GM23338 (cell line): ENCODE results near the gene PROKR1. TPM values are rescaled to one million over a fixed set of nuclear protein-coding genes. Genes with fewer than 3 reads are reported as not detected.

Experiments used
- ATAC-seq: fragments of 200-7000 bp; cut with Tn5 transposase; 3 replicates; pipeline ENCODE4 v1.9.1; 2020
- DNase-seq: peaks from one replicate; pipeline ENCODE4 v3.0.0-alpha.2; 2015; ENCODE audit warnings: low spot score
- H2AFZ ChIP-seq: fragments of 200-600 bp; sonication (generic); 2 replicates; pipeline ENCODE4 v1.8.0; 2016; ENCODE audit warnings: antibody characterized with exemption, mild to moderate bottlenecking, moderate library complexity
- H3F3A ChIP-seq: fragments of 200-600 bp; sonication (generic); replicated peaks from 2 replicates; pipeline ENCODE4 v1.8.0; 2017; ENCODE audit warnings: antibody characterized with exemption, mixed run types, low read depth
- H3K27ac ChIP-seq: fragments of 200-600 bp; sonication (generic); 2 replicates; pipeline ENCODE4 v1.6.1; 2016; ENCODE audit warnings: low read depth
- H3K27me3 ChIP-seq: fragments of 200-600 bp; sonication (generic); 2 replicates; pipeline ENCODE4 v1.8.0; 2016; ENCODE audit warnings: mild to moderate bottlenecking, mixed run types, moderate library complexity; ENCODE audit not compliant: insufficient read depth
- H3K36me3 ChIP-seq: fragments of 200-600 bp; sonication (generic); 2 replicates; pipeline ENCODE4 v1.8.0; 2016; ENCODE audit warnings: mild to moderate bottlenecking; ENCODE audit not compliant: insufficient read depth
- H3K4me1 ChIP-seq: fragments of 200-600 bp; sonication (generic); 2 replicates; pipeline ENCODE4 v1.8.0; 2016; ENCODE audit warnings: mild to moderate bottlenecking, moderate library complexity; ENCODE audit not compliant: insufficient read depth
- H3K4me2 ChIP-seq: fragments of 200-600 bp; sonication (generic); 2 replicates; pipeline ENCODE4 v1.7.1; 2017; ENCODE audit warnings: mixed run types
- H3K4me3 ChIP-seq: fragments of 200-600 bp; sonication (generic); 2 replicates; pipeline ENCODE4 v1.6.1; 2016; ENCODE audit warnings: mixed run types
- H3K79me2 ChIP-seq: fragments of 200-600 bp; sonication (generic); replicated peaks from 2 replicates; pipeline ENCODE4 v1.8.0; 2017; ENCODE audit warnings: mild to moderate bottlenecking; ENCODE audit not compliant: insufficient read depth
- H3K9me2 ChIP-seq: fragments of 200-600 bp; sonication (generic); 2 replicates; pipeline ENCODE4 v1.8.0; 2017; ENCODE audit not compliant: insufficient read depth
- H4K20me1 ChIP-seq: fragments of 200-600 bp; sonication (generic); replicated peaks from 2 replicates; pipeline ENCODE4 v1.8.0; 2017; ENCODE audit warnings: mild to moderate bottlenecking; ENCODE audit not compliant: insufficient read depth
- H3K27ac Mint-ChIP-seq: 2 replicates; pipeline ENCODE4 v1.8.0; 2020; ENCODE audit warnings: inconsistent platforms, mild to moderate bottlenecking, moderate library complexity, mixed read lengths
- H3K27me3 Mint-ChIP-seq: 3 replicates; pipeline ENCODE4 v1.8.0; 2022; ENCODE audit warnings: low read depth, mild to moderate bottlenecking, moderate library complexity, mixed read lengths, inconsistent platforms; ENCODE audit not compliant: insufficient read depth, poor library complexity
- H3K36me3 Mint-ChIP-seq: 3 replicates; pipeline ENCODE4 v1.8.0; 2021; ENCODE audit warnings: low read depth, mild to moderate bottlenecking, inconsistent platforms, moderate library complexity, mixed read lengths
- H3K4me1 Mint-ChIP-seq: 3 replicates; pipeline ENCODE4 v1.8.0; 2020; ENCODE audit warnings: mild to moderate bottlenecking, inconsistent platforms, mixed read lengths
- H3K4me3 Mint-ChIP-seq: 3 replicates; pipeline ENCODE4 v1.8.0; 2021; ENCODE audit warnings: moderate library complexity, mild to moderate bottlenecking, inconsistent platforms, mixed read lengths
- H3K9me3 Mint-ChIP-seq: 3 replicates; pipeline ENCODE4 v1.8.0; 2020; ENCODE audit warnings: moderate library complexity, mild to moderate bottlenecking, inconsistent platforms, mixed read lengths
- CTCF ChIP-seq, 2 experiments: fragments of 200-600 bp in 1 of 2; sonication (generic) in 1 of 2; conservative IDR thresholded peaks; 2 replicates each; pipeline versions ENCODE4 v1.5.1 to v1.6.1; 2016 to 2017; ENCODE audit warnings: antibody characterized with exemption in 2 of 2, low read depth in 2 of 2, mild to moderate bottlenecking in 2 of 2, moderate library complexity in 1 of 2
- ETS1 ChIP-seq: IDR thresholded peaks from 2 replicates; pipeline ENCODE4 v1.6.1; 2016; ENCODE audit warnings: antibody characterized with exemption
- NANOG ChIP-seq: IDR thresholded peaks from 2 replicates; pipeline ENCODE4 v1.6.1; 2016; ENCODE audit warnings: antibody characterized with exemption, borderline replicate concordance
- ZNF462 ChIP-seq: fragments of 250-450 bp; sonication (Bioruptor Pico); IDR thresholded peaks from 2 replicates; pipeline ENCODE4 v1.5.0; 2020; ENCODE audit warnings: mild to moderate bottlenecking, moderate library complexity
- polyA plus RNA-seq: library from polyadenylated mRNA; unstranded; fragments of >200 nt; fragmentation: Nextera tagmentation; extraction: Ambion mirVana; gene quantifications from 2 replicates; pipeline ENCODE4 v1.2.1, GENCODE V29; 2016
- total RNA-seq: library from RNA; depleted of rRNA; stranded (reverse); fragments of >200 nt; shearing (Covaris generic); gene quantifications from 2 replicates; pipeline ENCODE4 v1.2.3, GENCODE V29; 2014

The PROKR1 gene
- total and polyA plus RNA-seq, 2 experiments from 2014 or later = 0.61 to 5.3 TPM

- TF ChIP-seq CTCF (conservative IDR thresholded peaks at IDR 0.05; ENCODE audit: low read depth in 2 of 2) (no peak), ETS1 (no peak), ZNF462 (CRISPR knock-in tag) (no peak), NANOG (no peak)
- DNase-seq (no peak), ATAC-seq (peak; percentile 55)
- no peaks in the 10 kb centered on the region; the same call in 1 of the 2 replicates for H3K79me2 ChIP-seq
- H3K27me3 ChIP-seq = no peaks in the 10 kb centered on the region
- H3K9me2 ChIP-seq = peaks cover 7% of the 10 kb centered on the region; the same call in 1 of the 2 replicates
- H3K9me3 Mint-ChIP-seq = no peaks in the 10 kb centered on the region
- no peaks in the 10 kb centered on the region for H3F3A ChIP-seq
- peaks cover 12% of the 10 kb centered on the region for H3K4me1 Mint-ChIP-seq
- H3K27ac ChIP-seq = no peak overlapping the region
- H3K4me1 ChIP-seq = no peaks in the 10 kb centered on the region
- peaks cover 15% of the 10 kb centered on the region; the same call in 2 of the 3 replicates for H3K36me3 Mint-ChIP-seq
- H3K4me3 ChIP-seq = no peak overlapping the region
- H4K20me1 ChIP-seq = no peaks in the 10 kb centered on the region
- no peak overlapping the region for H3K4me2 ChIP-seq
- no peak overlapping the region for H3K4me3 Mint-ChIP-seq
- H3K27ac Mint-ChIP-seq = no peak overlapping the region; the same call in 1 of the 2 replicates
- no peaks in the 10 kb centered on the region for H3K36me3 ChIP-seq
- no peak overlapping the region for H2AFZ ChIP-seq
- peaks cover 4% of the 10 kb centered on the region for H3K27me3 Mint-ChIP-seq
Observed at GRCh38 chr2:68653538-68653982, 10.2 kb downstream of the PROKR1 start.
